HG03469 (cell line): ENCODE results near the gene HDAC8.

Experiments used
- ATAC-seq: cut with Tn5 transposase; IDR thresholded peaks from one replicate; pipeline ENCODE4 v1.9.1; 2021; ENCODE audit warnings: mild to moderate bottlenecking, moderate library complexity, moderate number of reproducible peaks; ENCODE audit not compliant: unreplicated experiment

The HDAC8 gene

DNA sequence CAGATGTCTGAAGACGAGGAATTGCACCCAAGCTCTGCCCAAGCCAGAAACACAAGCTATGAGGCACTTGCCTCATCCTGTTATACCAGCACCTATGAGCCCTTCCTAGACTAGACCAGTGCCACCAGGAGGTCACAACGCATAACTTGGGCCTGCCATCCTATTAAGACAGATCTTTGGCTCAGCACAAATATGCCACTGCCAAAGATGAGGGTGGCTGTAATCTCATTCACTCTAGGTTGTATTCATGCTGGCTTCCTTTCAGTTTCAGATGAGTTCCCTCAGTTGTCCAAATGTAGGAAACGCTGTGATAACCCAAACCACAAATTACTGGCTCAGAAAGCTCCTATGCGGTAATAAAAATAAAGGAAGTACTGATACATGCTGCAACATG, 190.4 kb downstream of the HDAC8 start:
- ATAC-seq = no peak

GRCh38 chrX:72381439-72382201, 191.0 kb downstream of the HDAC8 start:
- ATAC-seq = no peak

- no peak for ATAC-seq
Observed at GRCh38 chrX:72376124-72376523, 196.5 kb downstream of the HDAC8 start.

DNA sequence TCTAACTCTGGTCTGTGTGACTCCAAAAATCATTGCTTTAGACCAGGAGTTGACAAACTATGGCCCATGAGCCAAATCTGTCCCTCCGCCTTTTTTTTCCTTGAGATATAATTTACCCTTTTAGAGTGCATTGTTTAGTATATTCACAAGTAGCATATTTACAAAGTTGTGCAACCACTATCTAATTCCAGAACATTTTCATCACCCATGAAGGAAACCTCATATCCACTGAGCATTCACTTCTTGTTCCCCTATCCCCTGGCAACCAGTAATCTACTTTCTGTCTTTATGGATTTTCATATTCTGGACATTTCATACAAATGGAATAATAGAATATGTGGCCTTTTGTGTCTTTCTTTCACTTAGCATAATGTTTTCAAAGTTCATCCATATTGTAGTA, 199.5 kb downstream of the HDAC8 start:
- no peak for ATAC-seq

- ATAC-seq = no peak
Observed at GRCh38 chrX:72372735-72373134, 199.9 kb downstream of the HDAC8 start.

DNA sequence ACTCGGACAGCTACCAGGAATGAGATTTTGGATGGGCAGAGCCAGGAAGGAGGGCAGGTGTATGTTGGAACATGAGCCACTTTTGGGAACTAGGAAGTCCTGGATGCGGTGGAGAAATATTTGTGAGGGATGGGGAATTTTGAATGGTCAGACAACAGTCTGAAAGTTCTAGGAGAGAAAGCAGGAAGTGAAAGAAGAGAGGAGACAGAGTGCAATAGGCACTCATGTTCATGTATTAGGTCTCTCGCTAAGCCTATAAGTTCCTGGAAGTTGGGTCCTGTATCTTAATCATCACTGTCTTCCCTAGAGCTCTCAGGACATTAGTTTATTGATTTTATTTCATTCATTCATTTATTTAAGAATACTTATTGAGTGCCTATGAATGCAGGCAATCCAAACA, 201.2 kb downstream of the HDAC8 start:
- ATAC-seq = no peak

GRCh38 chrX:72368796-72369195, 203.8 kb downstream of the HDAC8 start:
- no peak for ATAC-seq

DNA sequence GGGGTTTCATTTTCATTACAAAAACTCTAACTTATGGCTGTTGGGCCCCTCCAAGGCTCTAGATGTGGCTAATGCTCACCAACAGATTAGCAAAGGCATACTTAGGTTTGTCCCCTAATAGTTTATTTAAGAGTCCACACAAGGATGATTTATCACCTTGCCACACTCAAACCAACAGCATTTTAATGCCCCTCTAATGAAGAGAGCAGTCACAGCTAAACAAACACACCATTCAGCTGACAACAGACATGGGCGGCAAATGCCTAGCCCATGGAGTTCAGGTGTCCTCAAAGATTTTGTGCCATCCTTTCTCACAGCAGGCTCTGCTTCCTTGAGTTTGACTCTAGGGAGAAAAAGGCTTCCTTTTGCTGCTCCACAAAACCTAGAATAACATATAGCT, 205.1 kb downstream of the HDAC8 start:
- no peak for ATAC-seq

- ATAC-seq = no peak
Observed at GRCh38 chrX:72366701-72367454, 205.8 kb downstream of the HDAC8 start.

GRCh38 chrX:72366178-72366577, 206.5 kb downstream of the HDAC8 start:
- no peak for ATAC-seq

DNA sequence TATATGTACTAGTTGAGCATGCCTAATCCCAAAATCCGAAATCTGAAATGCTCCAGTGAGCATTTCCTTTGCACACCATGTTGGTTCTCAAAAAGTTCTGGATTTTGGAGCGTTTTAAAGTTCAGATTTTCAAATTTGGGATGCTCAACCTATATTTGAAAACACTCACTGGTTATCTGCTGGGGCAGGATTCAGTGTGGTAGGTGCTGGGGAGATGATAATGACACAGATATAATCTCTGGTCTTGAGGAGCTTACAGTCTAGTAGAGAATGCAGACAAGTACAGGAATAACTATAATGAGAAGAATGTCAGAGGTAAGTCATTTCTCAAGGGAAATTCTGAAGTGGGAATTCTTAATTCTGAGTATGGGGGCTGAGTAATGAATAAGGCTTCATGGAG, 207.5 kb downstream of the HDAC8 start:
- no peak for ATAC-seq

DNA sequence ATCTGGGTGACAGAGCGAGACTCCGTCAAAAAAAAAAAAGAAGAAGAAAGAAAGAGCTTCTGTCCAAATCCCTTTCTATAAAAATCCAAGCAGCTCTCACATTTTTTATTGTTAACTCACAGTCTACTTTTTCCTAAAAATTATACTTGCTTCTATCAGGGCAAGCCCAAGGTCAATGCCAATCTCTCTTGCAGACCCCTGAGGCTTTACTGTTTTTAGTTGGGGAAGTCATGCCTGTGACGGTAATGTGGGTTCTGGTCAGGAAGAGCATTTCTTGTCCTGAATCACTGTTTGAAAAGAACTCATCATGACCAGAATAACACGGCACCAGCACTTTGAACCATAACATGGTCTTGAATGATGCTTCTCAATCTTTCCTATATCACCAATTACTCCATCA, 212.3 kb downstream of the HDAC8 start:
- no peak for ATAC-seq

DNA sequence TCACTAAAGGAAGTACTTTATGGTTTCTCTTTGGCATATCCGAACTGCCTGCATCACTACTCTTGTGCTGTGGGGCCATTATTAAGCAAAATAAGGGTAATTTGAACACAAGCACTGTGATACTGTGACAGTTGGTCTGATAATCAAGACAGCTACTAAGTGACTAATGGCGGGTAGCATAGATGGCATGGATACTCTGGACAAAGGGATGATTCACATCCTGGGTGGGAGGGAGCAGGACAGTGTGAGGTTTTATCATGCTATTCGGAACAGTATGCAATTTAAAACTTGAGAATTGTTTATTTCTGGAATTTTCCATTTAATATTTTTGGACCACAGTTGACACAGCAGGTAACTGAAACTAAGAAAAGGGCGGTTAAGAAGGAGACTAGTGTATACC, 214.3 kb downstream of the HDAC8 start:
- ATAC-seq = no peak

DNA sequence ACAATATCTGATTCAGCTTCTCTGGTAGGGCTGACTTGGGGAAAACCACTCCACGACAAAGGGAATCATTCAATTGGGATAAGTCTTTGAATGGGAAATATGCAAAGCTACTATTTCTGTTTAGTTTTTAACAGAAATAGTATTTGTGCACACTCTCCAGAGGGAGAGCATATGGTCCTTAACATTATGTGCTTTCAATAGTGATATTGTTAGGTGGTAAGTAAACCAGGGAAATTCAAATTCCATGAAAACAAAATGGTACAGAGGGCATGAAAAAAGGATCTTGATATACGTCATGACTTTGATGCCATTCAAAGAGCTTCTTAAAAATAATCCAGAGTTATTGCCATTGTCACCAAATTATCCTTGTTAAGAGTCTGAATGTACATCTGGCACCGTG, 219.9 kb downstream of the HDAC8 start:
- no peak for ATAC-seq

- ATAC-seq = no peak
Observed at GRCh38 chrX:72351606-72352334, 220.9 kb downstream of the HDAC8 start.

DNA sequence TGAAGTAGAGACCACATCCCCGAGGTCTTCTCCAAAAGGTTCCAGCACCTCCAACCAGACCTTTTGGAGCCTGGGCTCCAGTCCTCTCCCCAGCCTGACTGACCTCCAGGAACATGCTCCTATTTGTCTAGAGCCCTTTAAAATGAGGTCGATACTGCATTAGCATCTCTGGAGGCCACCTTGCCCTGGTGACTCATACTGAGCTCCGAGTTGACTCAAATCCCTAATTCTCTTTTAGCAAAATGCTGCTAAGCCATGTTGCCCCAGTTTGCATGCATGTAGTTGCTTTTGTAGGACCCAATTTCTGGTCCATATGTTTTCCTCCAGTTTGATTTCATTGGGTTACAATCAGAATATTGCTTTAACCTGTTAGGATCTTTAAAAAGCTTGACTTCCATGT, 223.5 kb downstream of the HDAC8 start:
- peak; percentile 95 for ATAC-seq

- no peak for ATAC-seq
Observed at GRCh38 chrX:72348247-72348979, 224.2 kb downstream of the HDAC8 start.

- ATAC-seq = no peak
Observed at GRCh38 chrX:72347366-72347765, 225.3 kb downstream of the HDAC8 start.

DNA sequence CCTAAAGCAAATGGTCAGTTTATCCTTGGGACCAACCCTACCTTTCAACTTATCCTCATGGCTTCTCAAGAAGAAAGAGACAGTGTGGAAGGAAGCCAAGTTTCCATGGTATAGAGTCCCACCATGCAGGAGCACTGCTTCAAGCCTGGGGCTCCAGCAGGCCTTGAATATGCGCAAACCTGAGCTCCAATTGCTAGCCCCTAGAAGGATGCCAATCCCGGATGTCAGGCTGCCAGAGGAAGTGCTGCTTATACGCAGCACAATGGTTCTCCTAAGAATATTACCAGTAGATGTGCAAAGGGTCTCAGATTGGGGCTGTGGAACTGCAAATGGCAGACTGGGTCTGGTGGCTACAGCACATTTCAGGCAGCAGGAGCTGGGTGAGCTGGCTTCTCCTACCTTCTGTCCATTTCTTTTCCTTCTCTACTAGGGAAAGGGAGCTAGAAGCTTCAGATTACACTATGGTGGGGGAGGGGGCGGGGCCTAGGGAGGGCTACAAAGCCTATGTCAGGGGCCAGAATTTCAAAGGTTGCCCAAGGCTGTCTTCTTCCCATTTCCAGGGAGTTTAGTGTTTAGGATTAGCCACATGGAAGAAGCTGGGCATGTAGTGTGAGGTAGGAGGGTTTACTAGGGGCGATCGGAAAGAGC, 226.2 kb downstream of the HDAC8 start:
- no peak for ATAC-seq

- no peak for ATAC-seq
Observed at GRCh38 chrX:72340626-72341025, 232.0 kb downstream of the HDAC8 start.

DNA sequence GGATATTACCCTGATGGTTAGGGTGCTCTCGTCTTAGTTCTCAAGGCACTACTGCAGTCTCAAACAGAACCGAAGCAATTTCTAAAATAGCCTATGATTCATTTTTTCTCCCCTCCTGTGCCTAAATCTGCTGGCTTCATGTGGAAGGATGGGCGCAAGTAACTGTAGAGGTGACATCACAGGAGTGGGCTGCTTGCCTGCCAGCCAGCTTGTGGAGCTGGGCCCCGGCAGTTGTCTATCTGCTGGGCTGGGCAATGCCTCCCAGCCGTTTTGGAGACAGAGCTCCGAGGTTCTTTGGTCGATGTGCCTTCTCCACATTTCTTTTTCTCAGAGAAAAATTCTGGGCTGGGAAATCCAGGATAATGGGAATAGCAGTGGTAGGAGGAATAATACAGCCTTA, 232.6 kb downstream of the HDAC8 start:
- ATAC-seq = no peak
